ENCODE results near the gene PPP2R2D.

DNA sequence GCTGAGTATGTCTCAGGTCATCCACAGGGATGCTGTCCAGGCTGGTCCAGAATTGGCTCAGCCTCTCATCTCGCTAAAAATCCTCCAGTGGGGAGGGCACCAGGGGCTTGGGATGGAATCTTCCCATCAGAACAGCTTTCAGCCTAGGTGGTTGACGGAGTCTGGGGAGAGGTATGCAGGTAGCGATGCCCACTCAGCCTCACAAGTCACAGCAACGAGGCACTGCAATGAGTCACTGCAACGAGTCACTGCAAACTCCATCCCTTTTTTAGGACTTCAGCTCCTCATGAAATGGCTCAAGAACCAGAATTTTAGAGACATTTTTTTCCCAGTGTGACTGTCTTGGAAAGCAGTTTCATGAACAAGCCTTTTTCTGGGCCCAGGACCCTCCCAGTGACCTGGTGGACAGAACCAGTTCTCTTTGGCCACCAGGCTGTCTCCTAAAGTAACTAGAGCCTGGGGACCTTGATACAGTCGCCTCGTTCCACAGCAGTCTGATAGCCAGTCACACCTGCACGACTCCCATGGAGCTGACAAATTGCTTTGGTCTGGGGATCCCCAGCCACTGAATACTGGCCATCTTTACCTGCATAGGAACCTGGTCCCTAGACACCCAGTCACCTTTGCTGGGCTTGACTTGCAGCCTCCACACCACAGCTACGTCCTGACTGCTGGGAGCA lies 41.3 kb upstream of the PPP2R2D start:
- TF ChIP-seq ZNF274 (IDR thresholded peaks at IDR 0.05; ENCODE audit: low read depth, low read length) (no peak), YY1 (IDR thresholded peaks at IDR 0.05; ENCODE audit: insufficient read depth, insufficient read length) (no peak)

All from NT2/D1 (cell line).